HepG2 (cell line): ENCODE results near the gene PHACTR3. TPM values are rescaled to one million over a fixed set of nuclear protein-coding genes. Genes with fewer than 3 reads are reported as not detected.
"Not testable (repeated sequence)": the region's sequence is repeated elsewhere in the genome, so short reads cannot be mapped to it uniquely, and the experiment has no call there.

Experiments used
- ATAC-seq: fragments of 200-7000 bp; cut with Tn5 transposase; 3 replicates; pipeline ENCODE4 v1.9.1; 2020; ENCODE audit warnings: mild to moderate bottlenecking, moderate library complexity
- Bru-seq: library from RNA; stranded (reverse); fragments of 400-500 nt; gene quantifications from one replicate; lab custom pipeline; 2021; lab: Mats Ljungman, UMichigan
- BruChase-seq, 2 experiments: library from RNA; stranded (reverse); fragments of 400-500 nt; gene quantifications; one replicate each; lab custom pipeline; 2021; lab: Mats Ljungman, UMichigan
- BruUV-seq: library from RNA; stranded (reverse); fragments of 400-500 nt; replicated peaks from 2 replicates; lab custom pipeline; 2021; lab: Mats Ljungman, UMichigan
- CTCF ChIA-PET: fragments of 300-600 bp; formaldehyde crosslinking; extraction: SDS; loops from one replicate; lab custom pipeline; 2021; ENCODE audit warnings: low total read pairs, inconsistent platforms, low intra/inter-chr PET ratio; lab: Yijun Ruan, JAX
- POLR2A ChIA-PET: fragments of 350-600 bp; sonication (Branson Sonifier 250); formaldehyde crosslinking; loops from one replicate; lab custom pipeline; 2020; ENCODE audit warnings: antibody characterized with exemption, inconsistent platforms; lab: Yijun Ruan, JAX
- DNase-seq: peaks from one replicate; pipeline ENCODE4 v3.0.0-alpha.2; 2015; ENCODE audit warnings: low spot score
- FAIRE-seq: peaks from 3 replicates; lab custom pipeline; 2011; peaks lifted over from hg19 to GRCh38; lab: Jason Lieb, UNC
- H2AFZ ChIP-seq: one replicate; pipeline ENCODE4 v1.6.1; 2011; ENCODE audit warnings: low read length, inconsistent platforms
- H3K27ac ChIP-seq: fragments of 300-600 bp; 3 replicates; pipeline ENCODE4 v1.8.0; 2011; ENCODE audit warnings: mixed run types, mild to moderate bottlenecking, mixed read lengths, low read length, inconsistent platforms; ENCODE audit not compliant: insufficient read depth; ENCODE audit errors: extremely low read length
- H3K27me3 ChIP-seq, 2 experiments: fragments of 200-600 bp in 1 of 2; 2 replicates in 1 of 2; 3 replicates in 1 of 2; pipeline versions ENCODE4 v1.6.0 to v1.8.0; 2011; ENCODE audit warnings: low read length in 2 of 2, mild to moderate bottlenecking in 2 of 2, moderate library complexity in 2 of 2, inconsistent platforms in 1 of 2; ENCODE audit not compliant: insufficient read depth in 2 of 2, control insufficient read depth in 1 of 2
- H3K36me3 ChIP-seq, 2 experiments: fragments of 200-600 bp in 1 of 2; replicated peaks in 1 of 2; 2 replicates in 1 of 2; 3 replicates in 1 of 2; pipeline versions ENCODE4 v1.5.1 to v1.8.0; 2011; ENCODE audit warnings: low read length in 2 of 2, inconsistent platforms in 1 of 2; ENCODE audit not compliant: insufficient read depth in 2 of 2, control insufficient read depth in 1 of 2
- H3K4me1 ChIP-seq: 2 replicates; pipeline ENCODE4 v1.5.1; 2012; ENCODE audit warnings: low read length, inconsistent platforms; ENCODE audit not compliant: insufficient read depth
- H3K4me2 ChIP-seq: 2 replicates; pipeline ENCODE4 v1.6.0; 2011; ENCODE audit warnings: low read depth, low read length, inconsistent platforms
- H3K4me3 ChIP-seq, 3 experiments: fragments of 200-600 bp in 1 of 3; sonication (generic), shearing (Covaris generic) in 1 of 3; replicated peaks in 1 of 3; 2 replicates each; pipeline ENCODE4 v1.5.1; 2011 to 2016; ENCODE audit warnings: low read length in 3 of 3, inconsistent platforms in 2 of 3, low read depth in 2 of 3, mild to moderate bottlenecking in 2 of 3, control low read depth in 1 of 3, mixed read lengths in 1 of 3; ENCODE audit not compliant: insufficient read depth in 1 of 3
- H3K79me2 ChIP-seq: one replicate; pipeline ENCODE4 v1.6.1; 2011; ENCODE audit warnings: low read length, inconsistent platforms; ENCODE audit not compliant: insufficient read depth
- H3K9ac ChIP-seq: 2 replicates; pipeline ENCODE4 v1.6.0; 2011; ENCODE audit warnings: mild to moderate bottlenecking, low read depth, low read length, inconsistent platforms; ENCODE audit not compliant: insufficient read depth
- H3K9me3 ChIP-seq: 2 replicates; pipeline ENCODE4 v1.5.1; 2012; ENCODE audit warnings: mild to moderate bottlenecking, low read length
- H4K20me1 ChIP-seq: 2 replicates; pipeline ENCODE4 v1.6.0; 2011; ENCODE audit warnings: inconsistent platforms, mild to moderate bottlenecking, low read length, moderate library complexity; ENCODE audit not compliant: insufficient read depth
- ATF7 ChIP-seq, 2 experiments: fragments of 450-650 bp in 1 of 2; sonication (generic) in 1 of 2; formaldehyde crosslinking in 1 of 2; IDR thresholded peaks; 2 replicates each; pipeline versions ENCODE4 v1.4.0 to v1.6.1; 2016 to 2020; ENCODE audit warnings: antibody characterized with exemption in 1 of 2, mild to moderate bottlenecking in 1 of 2, missing genetic modification reagents in 1 of 2
- CREB1 ChIP-seq, 2 experiments: fragments of 450-650 bp in 1 of 2; IDR thresholded peaks; 2 replicates each; pipeline ENCODE4 v1.6.1; 2016 to 2017; ENCODE audit warnings: control low read depth in 1 of 2, mild to moderate bottlenecking in 1 of 2, missing compliant biosample characterization in 1 of 2, missing genetic modification characterization in 1 of 2
- SAFB2 ChIP-seq: sonication (generic); formaldehyde crosslinking; IDR thresholded peaks from 2 replicates; pipeline ENCODE4 v1.5.1; 2020; ENCODE audit warnings: missing genetic modification reagents, low read depth, mild to moderate bottlenecking, borderline replicate concordance
- WGBS: methylation state at CpG from one replicate; pipeline ENCODE4 v1.1.6; 2017; ENCODE audit warnings: low lambda C conversion rate; 5-methylcytosine and 5-hydroxymethylcytosine counted together
- in situ Hi-C: cut with HindIII; loops from 2 replicates; pipeline ENCODE4 v1.10.0; 2017; ENCODE audit warnings: low pct_unique_long_range_greater_than_20kb; ENCODE audit not compliant: extremely low pct_ligation_motif_present
- intact Hi-C: fragments of 100-400 bp; cut with micrococcal nuclease; formaldehyde crosslinking; loops from one replicate; pipeline ENCODE4 v1.10.0; 2022; ENCODE audit not compliant: unreplicated experiment
- long read RNA-seq, 2 experiments: library from RNA in 1 of 2; library from polyadenylated mRNA in 1 of 2; stranded (forward) in 1 of 2; unstranded in 1 of 2; transcript quantifications; one replicate each; pipeline ENCODE4 v2.0.0, GENCODE V29; 2019 to 2022
- polyA minus RNA-seq, 3 experiments: library from RNA; depleted of rRNA, polyadenylated mRNA; stranded (reverse); fragments of >200 nt; gene quantifications; 2 replicates each; pipeline ENCODE4 v1.2.3, GENCODE V29; 2011; ENCODE audit warnings: low replicate concordance in 1 of 3
- polyA plus RNA-seq, 8 experiments: library from polyadenylated mRNA; depleted of rRNA in 3 of 8; stranded (reverse) in 7 of 8; unstranded in 1 of 8; fragments of >200 nt; fragmentation: Illumina TruSeq in 4 of 8; extraction: Trizol in 4 of 8; gene quantifications; 2 replicates each; pipeline versions ENCODE4 v1.2.1 to v1.2.3, GENCODE V29; 2011 to 2016; ENCODE audit warnings: low read depth in 4 of 8, missing spikeins in 1 of 8, mixed read lengths in 1 of 8; ENCODE audit not compliant: insufficient read depth in 1 of 8
- total RNA-seq, 5 experiments: library from RNA; depleted of rRNA; stranded (reverse); fragments of >200 nt; fragmentation: Illumina TruSeq; extraction: Trizol; gene quantifications; 2 replicates each; pipeline ENCODE4 v1.2.3, GENCODE V29; 2016; ENCODE audit warnings: low read depth in 1 of 5

The PHACTR3 gene
- not detected in 2 replicates for total RNA-seq (2016; rRNA removed; fragmentation: Illumina TruSeq; extraction: Trizol)
- total RNA-seq (2016; cell fraction: cytosol; rRNA removed; fragmentation: Illumina TruSeq; extraction: Trizol; ENCODE audit: low read depth): not detected in 2 replicates
- not detected in 2 replicates for total RNA-seq (2016; cell fraction: insoluble cytoplasmic fraction; rRNA removed; fragmentation: Illumina TruSeq; extraction: Trizol)
- total RNA-seq (2016; cell fraction: membrane; rRNA removed; fragmentation: Illumina TruSeq; extraction: Trizol): not detected in 2 replicates
- total RNA-seq (2016; cell fraction: nucleus; rRNA removed; fragmentation: Illumina TruSeq; extraction: Trizol): not detected in 2 replicates
- not detected in 2 replicates for polyA plus RNA-seq (2011; rRNA removed)
- not detected in 2 replicates for polyA plus RNA-seq (2011; cell fraction: cytosol; rRNA removed)
- not detected in 2 replicates for polyA plus RNA-seq (2011; cell fraction: nucleus; rRNA removed)
- polyA plus RNA-seq (2012): not detected in 2 replicates
- polyA plus RNA-seq (2016; cell fraction: cytosol; fragmentation: Illumina TruSeq; extraction: Trizol; ENCODE audit: low read depth): not detected in 2 replicates
- not detected in 2 replicates for polyA plus RNA-seq (2016; cell fraction: insoluble cytoplasmic fraction; fragmentation: Illumina TruSeq; extraction: Trizol; ENCODE audit: low read depth)
- not detected in 2 replicates for polyA plus RNA-seq (2016; cell fraction: membrane; fragmentation: Illumina TruSeq; extraction: Trizol; ENCODE audit: low read depth)
- not detected in 2 replicates for polyA plus RNA-seq (2016; cell fraction: nucleus; fragmentation: Illumina TruSeq; extraction: Trizol; ENCODE audit: insufficient read depth, low read depth)
- polyA minus RNA-seq (2011; rRNA and poly(A)+ RNA removed; ENCODE audit: low replicate concordance): not detected in 2 replicates
- polyA minus RNA-seq (2011; cell fraction: cytosol; rRNA and poly(A)+ RNA removed): not detected in 2 replicates
- polyA minus RNA-seq (2011; cell fraction: nucleus; rRNA and poly(A)+ RNA removed): not detected in 2 replicates
- not detected for Bru-seq, nascent RNA
- not detected for BruChase-seq, experiment 1, labeled RNA remaining after a 6-hour chase
- BruChase-seq, experiment 2, labeled RNA remaining after a 2-hour chase: not detected
- long read RNA-seq, experiment 1: 0 reads
- long read RNA-seq, experiment 2: 0 reads

DNA sequence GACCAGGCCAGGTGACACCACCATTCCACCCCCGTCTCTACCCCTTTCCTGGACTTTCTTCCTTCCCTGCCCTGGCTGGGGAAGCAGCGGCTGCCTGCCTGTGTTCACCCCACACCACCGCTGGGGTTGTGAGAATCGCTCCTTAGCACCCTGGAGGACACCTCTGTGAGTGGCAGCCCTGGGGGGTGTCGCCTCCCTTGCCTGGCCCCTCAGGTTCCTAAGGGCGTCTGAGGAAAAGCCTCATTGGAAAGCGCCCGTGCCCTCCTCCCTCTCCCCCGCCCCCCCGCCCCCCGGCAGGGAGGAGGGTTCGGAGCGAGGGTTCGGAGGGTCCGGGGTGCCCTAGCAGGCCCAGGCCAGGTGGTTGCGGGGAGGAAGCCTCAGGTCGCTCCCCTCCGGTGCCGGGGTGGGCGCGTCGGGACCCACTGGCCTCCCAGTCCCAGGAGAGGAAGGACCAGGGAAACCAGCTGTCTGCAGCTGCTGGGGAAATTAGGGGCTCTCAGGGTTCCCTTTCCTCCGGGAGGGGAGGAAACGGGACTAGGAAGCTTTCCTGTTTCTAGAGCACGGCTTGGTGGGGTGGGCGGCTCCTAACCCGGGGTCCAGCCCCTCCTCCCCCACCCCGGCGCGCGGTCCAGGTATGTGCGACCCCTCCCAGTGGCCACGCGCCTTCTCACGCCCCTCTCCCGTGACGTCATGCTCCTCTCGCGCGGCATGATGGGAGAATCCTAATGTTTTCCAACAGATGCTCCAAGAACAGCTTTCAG lies at the start of gene PHACTR3:
Gene PHACTR3, plus strand, starts transcription at position 760 of the 761 bp plus-strand sequence. CDS start 475 bp downstream, outside the sequence.
- Histone ChIP-seq H3K27me3 (peaks cover 3 to 60% of the 10 kb centered on the region in 2 experiments), H2AFZ (no peak within 1 kb of the TSS), H3K4me1 (no peaks in the 10 kb centered on the region), H3K27ac (no peak within 1 kb of the TSS), H3K79me2 (no peaks in the 10 kb centered on the region)
- intact Hi-C loops: no loop called here
- no peak for DNase-seq
- peak; percentile 81 for TF ChIP-seq ATF7 (IDR thresholded peaks at IDR 0.05)
- no peak for TF ChIP-seq ATF7 (CRISPR knock-in tag; IDR thresholded peaks at IDR 0.05)
- peak; percentile 95 for TF ChIP-seq CREB1 (IDR thresholded peaks at IDR 0.05)
- no peak for TF ChIP-seq CREB1 (CRISPR knock-in tag; IDR thresholded peaks at IDR 0.05)
- no peak for TF ChIP-seq SAFB2 (CRISPR knock-in tag)
- TF ChIP-seq, all 625 proteins: peak for 2
- ChIA-PET CTCF (no interaction called here), POLR2A (no interaction called here)
- ATAC-seq (peak; percentile 24; the same call in 1 of the 3 replicates), FAIRE-seq (no peak)
- H3K9ac ChIP-seq: no peak within 1 kb of the TSS
- no peak within 1 kb of the TSS for H3K4me2 ChIP-seq
- H3K36me3 ChIP-seq: no peaks in the 10 kb centered on the region
- BruUV-seq: no TSS peak
- WGBS: 6% methylated on average over 28 of the region's 40 CpGs
- no peak within 1 kb of the TSS for H3K4me3 ChIP-seq
- in situ Hi-C loops: no loop called here
- H3K9me3 ChIP-seq: no peaks in the 10 kb centered on the region
- H4K20me1 ChIP-seq: peaks cover 2% of the 10 kb centered on the region; the same call in 1 of the 2 replicates

DNA sequence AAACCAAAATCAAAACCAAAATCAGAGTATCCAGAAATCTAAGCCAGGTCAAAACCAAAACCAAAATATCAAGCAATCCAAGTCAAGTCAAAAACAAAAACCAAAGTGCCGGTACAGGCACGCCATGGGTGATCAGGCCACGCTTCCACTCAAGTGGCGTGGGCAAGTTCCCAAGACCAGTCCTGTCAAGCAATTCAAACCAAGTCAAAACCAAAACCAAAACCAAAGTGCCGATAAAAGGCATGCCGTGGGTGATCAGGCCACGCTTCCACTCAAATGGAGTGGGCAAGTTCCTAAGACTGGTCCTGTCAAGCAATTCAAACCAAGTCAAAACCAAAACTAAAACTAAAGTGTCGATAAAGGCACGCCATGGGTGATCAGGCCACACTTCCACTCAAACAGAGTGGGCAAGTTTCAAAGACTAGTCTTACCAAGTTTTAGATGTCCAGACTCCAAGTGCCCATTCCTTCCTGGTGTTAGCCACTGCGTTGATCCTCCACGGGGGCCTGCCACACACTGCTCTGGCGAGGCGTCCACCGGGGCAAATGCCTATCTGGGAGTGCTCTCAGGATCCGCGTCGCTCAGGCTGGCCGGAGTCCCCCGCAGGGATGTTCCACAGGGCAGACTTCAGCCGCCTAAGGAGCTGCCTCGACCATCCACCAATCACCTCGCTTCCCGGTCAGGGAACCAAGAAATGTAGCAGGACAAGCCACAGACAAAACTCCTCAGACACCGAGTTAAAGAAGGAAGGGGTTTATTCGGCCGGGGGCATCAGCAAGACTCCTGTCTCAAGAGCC lies 46.4 kb upstream of the PHACTR3 start:
- H3K9me3 ChIP-seq, DNase-seq, POLR2A ChIA-PET, H3K4me2 ChIP-seq, H3K27me3 ChIP-seq, H4K20me1 ChIP-seq, H3K79me2 ChIP-seq, intact Hi-C loops, H3K36me3 ChIP-seq, CTCF ChIA-PET, BruUV-seq, ATAC-seq, H3K4me1 ChIP-seq, H3K27ac ChIP-seq, H3K4me3 ChIP-seq, FAIRE-seq, H2AFZ ChIP-seq, H3K9ac ChIP-seq, in situ Hi-C loops: not testable (repeated sequence)
- WGBS: 45% methylated on average over 24 of the region's 26 CpGs
